ENCODE results near the gene MTMR11. TPM values are rescaled to one million over a fixed set of nuclear protein-coding genes. Genes with fewer than 3 reads are reported as not detected.
A peak's percentile ranks its signal among the peaks of the same experiment; 100 is the strongest.

The MTMR11 gene
- total and polyA plus RNA-seq, 9 of the 15 experiments (the other 6 are each of a cell fraction or from before 2014, with no cell fraction given), result 0.09 to 1.6 (median 0.51) TPM

- TF ChIP-seq, protein P1, sequence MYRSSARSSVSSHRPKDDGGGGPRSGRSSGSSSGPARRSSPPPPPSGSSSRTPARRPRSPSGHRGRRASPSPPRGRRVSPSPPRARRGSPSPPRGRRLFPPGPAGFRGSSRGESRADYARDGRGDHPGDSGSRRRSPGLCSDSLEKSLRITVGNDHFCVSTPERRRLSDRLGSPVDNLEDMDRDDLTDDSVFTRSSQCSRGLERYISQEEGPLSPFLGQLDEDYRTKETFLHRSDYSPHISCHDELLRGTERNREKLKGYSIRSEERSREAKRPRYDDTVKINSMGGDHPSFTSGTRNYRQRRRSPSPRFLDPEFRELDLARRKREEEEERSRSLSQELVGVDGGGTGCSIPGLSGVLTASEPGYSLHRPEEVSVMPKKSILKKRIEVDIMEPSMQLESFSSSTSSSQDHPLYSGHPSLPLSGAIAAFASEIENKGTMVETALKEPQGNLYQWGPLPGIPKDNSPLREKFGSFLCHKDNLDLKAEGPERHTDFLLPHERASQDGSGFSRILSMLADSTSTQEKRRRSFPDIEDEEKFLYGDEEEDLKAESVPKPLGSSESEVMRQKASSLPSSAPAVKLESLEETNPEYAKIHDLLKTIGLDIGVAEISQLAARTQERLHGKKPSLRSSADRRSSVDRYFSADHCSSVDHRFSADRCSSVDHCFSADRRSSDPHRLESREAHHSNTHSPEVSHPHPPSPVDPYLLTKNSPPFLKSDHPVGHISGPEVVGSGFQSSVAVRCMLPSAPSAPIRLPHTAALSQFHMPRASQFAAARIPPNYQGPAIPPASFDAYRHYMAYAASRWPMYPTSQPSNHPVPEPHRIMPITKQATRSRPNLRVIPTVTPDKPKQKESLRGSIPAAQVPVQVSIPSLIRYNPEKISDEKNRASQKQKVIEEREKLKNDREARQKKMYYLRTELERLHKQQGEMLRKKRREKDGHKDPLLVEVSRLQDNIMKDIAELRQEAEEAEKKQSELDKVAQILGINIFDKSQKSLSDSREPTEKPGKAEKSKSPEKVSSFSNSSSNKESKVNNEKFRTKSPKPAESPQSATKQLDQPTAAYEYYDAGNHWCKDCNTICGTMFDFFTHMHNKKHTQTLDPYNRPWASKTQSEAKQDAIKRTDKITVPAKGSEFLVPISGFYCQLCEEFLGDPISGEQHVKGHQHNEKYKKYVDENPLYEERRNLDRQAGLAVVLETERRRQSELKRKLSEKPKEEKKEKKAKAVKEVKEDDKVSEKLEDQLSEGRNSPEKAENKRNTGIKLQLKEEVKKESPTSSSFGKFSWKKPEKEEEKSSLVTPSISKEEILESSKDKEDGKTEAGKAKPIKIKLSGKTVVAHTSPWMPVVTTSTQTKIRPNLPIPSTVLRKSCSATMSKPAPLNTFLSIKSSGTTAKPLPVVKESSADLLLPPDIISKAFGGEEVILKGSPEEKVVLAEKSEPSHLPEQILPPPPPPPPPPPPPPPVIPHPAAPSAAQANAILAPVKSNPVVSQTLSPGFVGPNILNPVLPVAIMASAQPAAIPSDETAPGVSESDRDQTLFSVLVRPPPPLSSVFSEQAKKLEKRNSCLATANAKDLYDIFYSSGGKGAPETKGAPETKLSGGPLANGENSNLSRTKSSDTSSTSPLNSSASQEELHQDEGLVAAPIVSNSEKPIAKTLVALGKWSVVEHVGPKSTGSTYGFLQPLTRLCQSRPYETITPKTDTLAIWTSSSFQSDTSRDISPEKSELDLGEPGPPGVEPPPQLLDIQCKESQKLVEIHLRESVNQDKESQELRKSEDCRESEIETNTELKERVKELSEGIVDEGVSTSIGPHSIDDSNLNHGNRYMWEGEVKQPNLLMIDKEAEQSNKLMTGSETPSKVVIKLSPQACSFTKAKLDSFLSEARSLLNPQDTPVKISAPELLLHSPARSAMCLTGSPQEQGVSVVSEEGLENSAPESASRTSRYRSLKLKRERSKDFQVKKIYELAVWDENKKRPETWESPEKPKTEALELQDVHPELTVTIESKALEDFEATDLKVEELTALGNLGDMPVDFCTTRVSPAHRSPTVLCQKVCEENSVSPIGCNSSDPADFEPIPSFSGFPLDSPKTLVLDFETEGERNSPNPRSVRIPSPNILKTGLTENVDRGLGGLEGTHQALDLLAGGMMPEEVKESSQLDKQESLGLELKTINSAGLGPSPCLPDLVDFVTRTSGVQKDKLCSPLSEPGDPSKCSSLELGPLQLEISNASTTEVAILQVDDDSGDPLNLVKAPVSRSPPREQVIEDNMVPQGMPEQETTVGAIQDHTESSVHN (IDR thresholded peaks at IDR 0.05; ENCODE audit: borderline replicate concordance in 1 of 2, low read depth in 1 of 2), result no peak
- TF ChIP-seq, protein P2, sequence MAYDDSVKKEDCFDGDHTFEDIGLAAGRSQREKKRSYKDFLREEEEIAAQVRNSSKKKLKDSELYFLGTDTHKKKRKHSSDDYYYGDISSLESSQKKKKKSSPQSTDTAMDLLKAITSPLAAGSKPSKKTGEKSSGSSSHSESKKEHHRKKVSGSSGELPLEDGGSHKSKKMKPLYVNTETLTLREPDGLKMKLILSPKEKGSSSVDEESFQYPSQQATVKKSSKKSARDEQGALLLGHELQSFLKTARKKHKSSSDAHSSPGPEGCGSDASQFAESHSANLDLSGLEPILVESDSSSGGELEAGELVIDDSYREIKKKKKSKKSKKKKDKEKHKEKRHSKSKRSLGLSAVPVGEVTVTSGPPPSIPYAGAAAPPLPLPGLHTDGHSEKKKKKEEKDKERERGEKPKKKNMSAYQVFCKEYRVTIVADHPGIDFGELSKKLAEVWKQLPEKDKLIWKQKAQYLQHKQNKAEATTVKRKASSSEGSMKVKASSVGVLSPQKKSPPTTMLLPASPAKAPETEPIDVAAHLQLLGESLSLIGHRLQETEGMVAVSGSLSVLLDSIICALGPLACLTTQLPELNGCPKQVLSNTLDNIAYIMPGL (CRISPR knock-in tag; IDR thresholded peaks at IDR 0.05), result no peak
- TF ChIP-seq FOXK2 (conservative IDR thresholded peaks at IDR 0.05 in 1 of 2, IDR thresholded peaks at IDR 0.05 in 1 of 2; ENCODE audit: low read depth in 2 of 2) (no peak; a peak in 1 of 4 replicates), RBM39 (optimal IDR thresholded peaks at IDR 0.05; ENCODE audit: low read depth, low read length) (no peak), ADNP (tag; IDR thresholded peaks at IDR 0.05) (no peak), ETV1 (tag; conservative IDR thresholded peaks at IDR 0.05; ENCODE audit: low read depth) (peak; percentile 53), CEBPZ (IDR thresholded peaks at IDR 0.05; ENCODE audit: borderline replicate concordance, low read depth, low read length) (no peak), SMARCA5 (IDR thresholded peaks at IDR 0.05) (no peak), ZNF76 (CRISPR knock-in tag; IDR thresholded peaks at IDR 0.05; ENCODE audit: borderline replicate concordance) (no peak), STAG1 (CRISPR knock-in tag; IDR thresholded peaks at IDR 0.05; ENCODE audit: borderline replicate concordance) (no peak), ETV5 (CRISPR knock-in tag; IDR thresholded peaks at IDR 0.05; ENCODE audit: low read depth) (peak; percentile 38; the same call in 1 of the 2 replicates), ZNF133 (CRISPR knock-in tag; IDR thresholded peaks at IDR 0.05) (no peak), IFI16 (CRISPR knock-in tag; IDR thresholded peaks at IDR 0.05) (no peak), EP300 (IDR thresholded peaks at IDR 0.05; ENCODE audit: low read length) (no peak)
Observed at GRCh38 chr1:149962039-149962647, 25.5 kb upstream of the MTMR11 start (continued).

All from K562 (cell line).